IPS-NIHi7 (cell line): ENCODE results near the gene KLF9.

Experiments used
- DNase-seq: peaks from one replicate; pipeline ENCODE4 v3.0.0; 2012; ENCODE audit warnings: mixed read lengths; ENCODE audit errors: extremely low spot score

The KLF9 gene

GRCh38 chr9:70413799-70414775, at the start of gene KLF9:
KLF9 (minus strand) TSS chr9:70414657; CDS start chr9:70413363, 1,294 bp downstream.
- peak; percentile 75 for DNase-seq

DNA sequence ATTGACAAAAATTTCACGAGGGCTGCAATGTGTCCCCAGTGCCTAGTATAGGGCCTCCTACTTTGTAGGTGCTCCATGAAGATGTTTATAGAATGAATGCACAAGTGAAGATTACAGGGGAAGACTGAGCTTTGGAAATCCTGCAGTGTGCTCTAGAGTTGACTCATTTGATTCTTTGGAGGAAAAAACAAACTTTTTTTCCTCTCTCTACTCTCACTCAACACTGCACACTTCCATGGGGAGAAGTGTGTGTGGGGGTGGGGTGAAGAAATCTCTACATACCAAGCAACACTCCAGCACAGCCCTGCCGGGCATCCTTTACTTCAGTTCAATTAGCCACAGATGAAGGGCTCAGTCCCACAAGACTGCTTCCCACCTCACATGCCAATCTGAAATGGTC, 49.4 kb upstream of the KLF9 start:
- no peak for DNase-seq

GRCh38 chr9:70462300-70462699, 47.8 kb upstream of the KLF9 start:
- no peak for DNase-seq

DNA sequence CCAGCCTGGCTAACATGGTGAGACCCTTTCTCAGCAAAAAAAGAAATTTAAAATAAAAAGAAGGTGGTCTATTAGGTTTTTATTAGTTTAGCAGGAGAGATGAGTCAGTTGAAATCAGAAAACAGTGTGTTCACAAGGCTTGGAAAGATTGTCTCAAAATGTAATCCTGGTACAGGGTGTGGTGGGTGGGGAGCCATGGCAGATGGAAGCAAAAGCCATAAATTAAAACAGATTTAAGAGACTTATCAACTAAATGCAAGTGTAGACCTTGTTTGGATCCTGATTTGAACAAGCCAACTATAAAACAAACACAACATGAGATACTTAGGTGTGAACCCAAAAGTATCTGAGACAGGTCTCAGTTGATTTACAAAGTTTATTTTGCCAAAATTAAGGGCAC, 42.8 kb upstream of the KLF9 start:
- no peak for DNase-seq

- DNase-seq, result no peak
Observed at GRCh38 chr9:70455993-70456704, 41.7 kb upstream of the KLF9 start.

DNA sequence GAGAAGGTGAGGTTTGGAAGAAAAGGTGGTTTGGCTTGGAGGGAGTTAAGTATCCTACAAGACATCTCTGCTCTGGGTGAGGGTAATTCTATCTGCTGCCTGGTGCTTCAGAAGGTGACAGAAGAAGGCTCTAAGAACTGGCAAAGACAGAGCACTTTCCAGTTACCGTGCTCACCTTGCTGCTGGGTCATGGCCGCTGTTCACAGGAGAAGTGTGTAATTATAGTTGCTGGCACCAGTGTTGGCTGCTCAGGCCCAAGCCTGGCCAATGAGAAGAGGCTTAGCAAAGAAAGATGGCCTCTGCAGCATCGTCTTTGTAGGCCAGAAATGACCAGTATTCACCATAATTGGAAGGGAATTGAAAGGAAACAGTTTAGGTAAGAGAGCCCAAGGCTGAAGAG, 37.9 kb upstream of the KLF9 start:
- no peak for DNase-seq

- DNase-seq, result no peak
Observed at GRCh38 chr9:70451765-70452164, 37.3 kb upstream of the KLF9 start.

DNA sequence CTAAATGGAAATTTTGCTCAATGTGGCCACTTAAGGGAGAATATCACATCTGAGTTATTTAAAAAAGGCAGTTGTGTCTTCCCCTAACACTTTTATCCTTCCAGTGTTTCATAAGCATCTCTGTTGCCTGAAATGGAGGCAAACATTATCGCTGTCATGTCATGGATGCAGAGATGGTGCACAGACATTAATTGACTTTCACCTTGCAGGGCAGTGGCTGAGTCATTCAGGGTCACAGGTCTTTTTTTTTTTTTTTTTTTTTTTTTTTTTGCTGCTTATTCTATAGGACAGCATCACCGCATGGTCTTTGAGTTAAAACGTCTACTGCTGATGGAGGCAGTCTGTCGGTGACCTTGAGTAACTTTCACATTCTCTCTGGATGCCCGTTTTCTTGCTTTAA, 36.3 kb upstream of the KLF9 start:
- no peak for DNase-seq

DNA sequence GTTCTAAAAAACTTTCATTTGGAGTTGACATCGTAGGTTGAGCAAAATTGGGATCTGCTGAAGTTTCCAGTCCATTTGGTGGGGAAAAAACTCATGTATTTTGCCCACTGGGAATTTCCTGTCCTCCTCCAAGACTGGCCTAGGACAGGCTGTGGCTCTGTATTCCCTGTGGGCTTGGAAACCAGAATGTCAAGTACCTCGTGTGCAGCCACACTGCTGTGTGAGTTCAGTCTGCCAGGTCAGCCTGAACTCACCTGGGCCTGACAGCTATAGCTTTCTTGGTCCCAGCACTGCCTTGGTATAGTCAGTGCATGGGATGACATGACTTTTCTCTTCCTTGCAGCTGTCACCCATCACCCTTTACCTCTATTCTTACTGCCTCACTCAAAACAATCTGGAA, 35.0 kb upstream of the KLF9 start:
- peak; percentile 4 for DNase-seq

DNA sequence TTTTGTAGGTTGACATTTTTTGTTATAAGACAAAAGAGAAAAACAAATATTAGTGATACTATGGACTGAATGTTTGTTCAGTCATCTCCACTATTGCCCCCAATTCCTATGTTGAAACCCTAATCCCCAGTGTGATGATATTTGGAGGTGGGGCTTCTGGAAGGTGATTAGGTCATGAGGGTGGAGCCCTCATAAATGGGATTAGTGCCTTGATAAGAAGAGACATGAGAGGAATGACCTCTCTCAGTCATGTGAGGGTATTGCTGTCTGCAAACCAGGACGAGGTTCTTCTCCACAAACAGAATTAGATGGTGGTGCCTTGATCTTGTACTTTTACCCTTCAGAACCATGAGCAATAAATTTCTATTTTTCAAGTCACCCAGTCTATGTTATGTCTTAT, 34.5 kb upstream of the KLF9 start:
- DNase-seq, result no peak

DNA sequence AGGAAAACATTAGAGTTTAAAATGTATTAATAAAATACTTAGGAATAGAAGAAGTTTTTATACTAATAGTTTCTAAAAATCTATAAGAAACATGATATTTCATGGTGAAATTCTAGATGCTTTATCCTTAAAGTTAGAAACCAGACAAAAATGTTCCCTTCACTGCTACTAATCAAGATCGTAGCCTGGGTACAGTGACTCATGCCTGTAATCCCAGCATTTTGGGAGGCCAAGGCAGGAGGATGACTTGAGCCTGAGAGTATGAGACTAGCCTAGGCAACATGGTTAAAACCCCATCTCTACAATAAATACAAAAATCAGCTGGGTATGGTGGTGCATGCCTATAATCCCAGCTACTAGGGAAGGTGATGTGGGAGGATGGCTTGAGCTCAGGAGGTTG, 30.4 kb upstream of the KLF9 start:
- no peak for DNase-seq

- DNase-seq, result no peak
Observed at GRCh38 chr9:70442328-70442848, 27.9 kb upstream of the KLF9 start.

DNA sequence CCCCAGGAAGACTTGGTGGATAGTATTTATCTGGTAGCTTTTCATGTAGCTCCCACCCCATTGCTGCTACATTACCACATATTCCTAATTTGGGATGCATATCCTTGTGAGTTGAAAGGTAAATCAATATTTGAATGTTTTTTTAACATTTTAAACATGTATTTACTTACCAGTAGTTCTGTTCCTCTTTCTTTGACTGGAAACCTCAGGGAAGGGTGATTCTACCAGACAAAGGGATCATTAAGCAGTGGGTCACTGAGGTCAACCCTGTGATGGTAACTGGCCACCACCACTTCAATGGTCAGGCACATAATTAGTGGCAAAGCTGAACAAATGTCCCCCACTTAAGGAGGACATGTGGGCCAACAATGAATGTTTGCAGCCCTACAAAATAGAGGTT, 27.2 kb upstream of the KLF9 start:
- no peak for DNase-seq

- DNase-seq, result no peak
Observed at GRCh38 chr9:70439991-70440706, 25.7 kb upstream of the KLF9 start.

GRCh38 chr9:70438341-70438928, 24.0 kb upstream of the KLF9 start:
- peak; percentile 25 for DNase-seq

DNA sequence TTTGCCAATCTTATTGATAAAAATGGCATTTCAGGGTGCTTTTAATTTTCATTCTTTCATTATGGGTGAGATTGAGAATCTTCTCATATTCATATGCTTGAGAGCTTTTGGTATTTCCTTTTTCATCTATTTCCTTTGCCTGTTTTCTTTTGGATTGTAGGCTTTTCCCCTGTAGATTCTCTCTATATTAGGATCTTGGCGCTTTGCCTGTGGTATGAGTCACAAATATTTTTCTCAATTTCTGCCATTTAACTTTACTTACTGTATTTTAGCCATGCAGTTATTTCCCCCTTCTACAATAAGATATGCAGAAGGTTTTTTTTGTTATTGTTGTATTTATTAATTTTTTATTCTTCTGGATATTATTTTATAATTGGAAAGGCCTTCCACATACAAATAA, 21.5 kb upstream of the KLF9 start:
- no peak for DNase-seq

GRCh38 chr9:70429899-70430298, 15.4 kb upstream of the KLF9 start:
- no peak for DNase-seq

DNA sequence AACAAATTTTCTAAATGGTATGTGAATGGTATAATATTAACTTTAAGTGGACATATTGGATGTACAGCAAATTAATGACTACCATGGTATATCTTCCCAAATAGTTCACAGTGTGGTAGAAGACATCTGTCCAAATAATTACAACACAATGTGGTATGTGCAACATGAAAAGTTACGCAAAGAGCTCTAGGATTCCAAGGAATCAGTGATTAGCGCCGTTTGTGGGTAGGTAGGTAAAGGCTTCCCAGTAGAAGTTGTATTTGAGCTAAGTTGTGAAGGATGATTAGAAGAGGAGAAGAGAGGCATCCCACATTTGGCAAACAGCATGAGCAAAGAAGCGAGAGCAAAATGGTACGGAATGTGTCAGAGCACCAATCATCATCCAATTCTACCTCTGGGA, 14.3 kb upstream of the KLF9 start:
- DNase-seq, result no peak

GRCh38 chr9:70427161-70427945, 12.9 kb upstream of the KLF9 start:
- DNase-seq, result no peak

DNA sequence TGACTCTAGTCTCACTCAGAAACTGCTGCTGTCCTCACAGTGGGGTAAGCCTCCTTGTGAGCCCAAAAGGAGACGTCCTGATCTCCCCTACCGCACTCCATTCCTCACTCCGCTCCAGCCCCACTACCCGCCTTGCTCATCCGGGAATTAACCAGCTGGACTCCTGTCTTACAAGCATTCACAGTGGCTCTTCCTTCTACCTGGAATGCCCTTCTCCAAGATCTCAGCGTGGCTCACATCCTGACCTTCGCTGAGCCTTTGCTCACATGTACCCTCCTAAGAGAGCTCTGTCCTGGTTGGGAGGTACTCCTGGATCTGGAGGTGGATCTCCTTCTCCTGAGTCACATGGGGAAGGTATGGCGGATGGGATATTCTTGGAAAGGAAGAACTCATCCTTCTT, 10.7 kb upstream of the KLF9 start:
- DNase-seq, result no peak
